Measurements from ENCODE around the gene IL18. TPM values are rescaled to one million over a fixed set of nuclear protein-coding genes. Genes with fewer than 3 reads are reported as not detected.

Gene IL18
- total and polyA plus RNA-seq, 2 donors (not counting 1 experiment from before 2014, with no cell fraction given), result 0.17 to 0.23 TPM

- no peak for DNase-seq (ENCODE audit: low read depth in 2 of 2)
- no peak overlapping the region for H3K27ac ChIP-seq (ENCODE audit: insufficient read depth, low read length)
- H4K20me1 ChIP-seq (ENCODE audit: control insufficient read depth, extremely low read depth, insufficient read depth, low read length), result no peaks in the 10 kb centered on the region
- no peaks in the 10 kb centered on the region for H3K79me2 ChIP-seq (ENCODE audit: control insufficient read depth, insufficient read depth, low read length)
- TF ChIP-seq CTCF (conservative IDR thresholded peaks at IDR 0.05 in 1 of 2, IDR thresholded peaks at IDR 0.05 in 1 of 2; ENCODE audit: low read depth in 1 of 2, low read length in 2 of 2) (no peak), EZH2 (IDR thresholded peaks at IDR 0.05; ENCODE audit: low read length, missing control alignments) (no peak)
- no peak overlapping the region for H3K4me3 ChIP-seq (replicated peaks in 1 of 4; ENCODE audit: control extremely low read depth in 1 of 4, insufficient read depth in 1 of 4, low read depth in 3 of 4, low read length in 4 of 4)
- peaks cover 3% of the 10 kb centered on the region for H3K4me1 ChIP-seq (ENCODE audit: control insufficient read depth, extremely low read depth, insufficient read depth, low read length)
- H3K36me3 ChIP-seq (ENCODE audit: control insufficient read depth, insufficient read depth, low read length), result no peaks in the 10 kb centered on the region
- H2AFZ ChIP-seq (ENCODE audit: low read length), result no peak overlapping the region
- no peaks in the 10 kb centered on the region for H3K27me3 ChIP-seq (ENCODE audit: control insufficient read depth, insufficient read depth, low read length)
- no peaks in the 10 kb centered on the region for H3K9me3 ChIP-seq (ENCODE audit: control insufficient read depth, insufficient read depth, low read depth, low read length)
- no peak overlapping the region for H3K4me2 ChIP-seq (ENCODE audit: extremely low read depth, insufficient read depth, low read length)
- H3K9ac ChIP-seq (ENCODE audit: insufficient read depth, low read length), result no peak overlapping the region
These were observed 15.0 kb upstream of the IL18 start for GRCh38 chr11:112178936-112179335.

GRCh38 chr11:112178428-112178827 is 14.5 kb upstream of the IL18 start:
- Histone ChIP-seq H3K4me2 (ENCODE audit: extremely low read depth, insufficient read depth, low read length) (no peak overlapping the region), H3K27ac (ENCODE audit: insufficient read depth, low read length) (no peak overlapping the region), H3K9ac (ENCODE audit: insufficient read depth, low read length) (no peak overlapping the region), H3K27me3 (ENCODE audit: control insufficient read depth, insufficient read depth, low read length) (no peaks in the 10 kb centered on the region), H3K4me1 (ENCODE audit: control insufficient read depth, extremely low read depth, insufficient read depth, low read length) (peaks cover 3% of the 10 kb centered on the region), H3K79me2 (ENCODE audit: control insufficient read depth, insufficient read depth, low read length) (no peaks in the 10 kb centered on the region), H2AFZ (ENCODE audit: low read length) (no peak overlapping the region), H3K4me3 (replicated peaks in 1 of 4; ENCODE audit: control extremely low read depth in 1 of 4, insufficient read depth in 1 of 4, low read depth in 3 of 4, low read length in 4 of 4) (no peak overlapping the region), H3K9me3 (ENCODE audit: control insufficient read depth, insufficient read depth, low read depth, low read length) (no peaks in the 10 kb centered on the region), H3K36me3 (ENCODE audit: control insufficient read depth, insufficient read depth, low read length) (no peaks in the 10 kb centered on the region), H4K20me1 (ENCODE audit: control insufficient read depth, extremely low read depth, insufficient read depth, low read length) (no peaks in the 10 kb centered on the region)
- DNase-seq (ENCODE audit: low read depth in 2 of 2), result no peak
- no peak for TF ChIP-seq EZH2 (IDR thresholded peaks at IDR 0.05; ENCODE audit: low read length, missing control alignments)
- TF ChIP-seq CTCF (conservative IDR thresholded peaks at IDR 0.05 in 1 of 2, IDR thresholded peaks at IDR 0.05 in 1 of 2; ENCODE audit: low read depth in 1 of 2, low read length in 2 of 2), result no peak

- Histone ChIP-seq H3K9ac (ENCODE audit: insufficient read depth, low read length) (no peak overlapping the region), H2AFZ (ENCODE audit: low read length) (no peak overlapping the region), H3K9me3 (ENCODE audit: control insufficient read depth, insufficient read depth, low read depth, low read length) (no peaks in the 10 kb centered on the region), H3K27ac (ENCODE audit: insufficient read depth, low read length) (no peak overlapping the region), H3K4me3 (replicated peaks in 1 of 4; ENCODE audit: control extremely low read depth in 1 of 4, insufficient read depth in 1 of 4, low read depth in 3 of 4, low read length in 4 of 4) (no peak overlapping the region), H3K79me2 (ENCODE audit: control insufficient read depth, insufficient read depth, low read length) (no peaks in the 10 kb centered on the region), H3K4me1 (ENCODE audit: control insufficient read depth, extremely low read depth, insufficient read depth, low read length) (peaks cover 3% of the 10 kb centered on the region), H3K36me3 (ENCODE audit: control insufficient read depth, insufficient read depth, low read length) (no peaks in the 10 kb centered on the region), H4K20me1 (ENCODE audit: control insufficient read depth, extremely low read depth, insufficient read depth, low read length) (no peaks in the 10 kb centered on the region), H3K27me3 (ENCODE audit: control insufficient read depth, insufficient read depth, low read length) (no peaks in the 10 kb centered on the region), H3K4me2 (ENCODE audit: extremely low read depth, insufficient read depth, low read length) (no peak overlapping the region)
- DNase-seq (ENCODE audit: low read depth in 2 of 2), result no peak
- TF ChIP-seq CTCF (conservative IDR thresholded peaks at IDR 0.05 in 1 of 2, IDR thresholded peaks at IDR 0.05 in 1 of 2; ENCODE audit: low read depth in 1 of 2, low read length in 2 of 2) (no peak), EZH2 (IDR thresholded peaks at IDR 0.05; ENCODE audit: low read length, missing control alignments) (no peak)
These were observed 13.7 kb upstream of the IL18 start for GRCh38 chr11:112177589-112177988.
